Measurements from ENCODE around the gene GLE1.

GRCh38 chr9:128529191-128529590 lies 24.7 kb downstream of the GLE1 start:
- TF ChIP-seq CTCF (IDR thresholded peaks at IDR 0.05) (no peak), EZH2 (IDR thresholded peaks at IDR 0.05; ENCODE audit: borderline replicate concordance, insufficient read depth, low read depth, low read length, poor library complexity, severe bottlenecking) (no peak)

Measured in B cell (primary cell).